Left hindlimb (tissue), 1 donor: ENCODE data around the gene AFG1L.
"Not testable (repeated sequence)": the region's sequence is repeated elsewhere in the genome, so short reads cannot be mapped to it uniquely, and the experiment has no call there.

Experiments
- DNase-seq: peaks from one replicate; pipeline ENCODE4 v3.0.0-alpha.2; 2018

Gene AFG1L

DNA sequence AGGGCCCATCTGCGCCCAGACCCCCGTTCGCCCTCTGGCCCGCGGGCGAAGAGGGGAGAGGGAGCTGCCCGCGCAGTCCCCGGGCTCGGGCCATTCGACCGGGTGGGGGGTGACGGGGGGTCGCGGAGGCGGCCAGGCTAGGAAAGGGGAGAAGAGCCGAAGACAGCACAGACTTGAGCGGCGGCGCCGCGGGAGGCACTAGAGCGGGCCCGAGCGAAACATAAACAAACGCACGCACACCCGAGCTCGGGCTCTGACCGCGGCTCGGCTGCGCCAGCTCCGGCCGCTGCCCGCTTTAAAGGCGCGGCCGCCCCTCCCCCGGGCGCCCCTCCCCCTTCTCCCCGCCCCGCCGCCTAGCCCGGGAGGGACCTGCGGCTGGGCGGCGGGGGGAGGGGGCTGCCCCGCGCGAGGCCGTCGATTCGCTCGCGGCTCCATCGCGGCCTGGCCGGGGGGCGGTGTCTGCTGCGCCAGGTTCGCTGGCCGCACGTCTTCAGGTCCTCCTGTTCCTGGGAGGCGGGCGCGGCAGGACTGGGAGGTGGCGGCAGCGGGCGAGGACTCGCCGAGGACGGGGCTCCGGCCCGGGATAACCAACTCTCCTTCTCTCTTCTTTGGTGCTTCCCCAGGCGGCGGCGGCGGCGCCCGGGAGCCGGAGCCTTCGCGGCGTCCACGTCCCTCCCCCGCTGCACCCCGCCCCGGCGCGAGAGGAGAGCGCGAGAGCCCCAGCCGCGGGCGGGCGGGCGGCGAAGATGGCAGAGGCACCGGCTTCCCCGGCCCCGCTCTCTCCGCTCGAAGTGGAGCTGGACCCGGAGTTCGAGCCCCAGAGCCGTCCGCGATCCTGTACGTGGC lies 265.8 kb downstream of the AFG1L start, which contains the start of gene FOXO3:
Gene FOXO3, plus strand, starts transcription at position 455 of the 846 bp plus-strand sequence. Its CDS starts 292 bp downstream, at position 747.
- DNase-seq: peak; percentile 92

DNA sequence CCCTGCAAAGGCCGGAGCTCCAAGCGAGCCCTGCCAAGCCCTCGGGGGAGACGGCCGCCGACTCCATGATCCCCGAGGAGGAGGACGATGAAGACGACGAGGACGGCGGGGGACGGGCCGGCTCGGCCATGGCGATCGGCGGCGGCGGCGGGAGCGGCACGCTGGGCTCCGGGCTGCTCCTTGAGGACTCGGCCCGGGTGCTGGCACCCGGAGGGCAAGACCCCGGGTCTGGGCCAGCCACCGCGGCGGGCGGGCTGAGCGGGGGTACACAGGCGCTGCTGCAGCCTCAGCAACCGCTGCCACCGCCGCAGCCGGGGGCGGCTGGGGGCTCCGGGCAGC lies 266.4 kb downstream of the AFG1L start:
- DNase-seq: not testable (repeated sequence)

DNA sequence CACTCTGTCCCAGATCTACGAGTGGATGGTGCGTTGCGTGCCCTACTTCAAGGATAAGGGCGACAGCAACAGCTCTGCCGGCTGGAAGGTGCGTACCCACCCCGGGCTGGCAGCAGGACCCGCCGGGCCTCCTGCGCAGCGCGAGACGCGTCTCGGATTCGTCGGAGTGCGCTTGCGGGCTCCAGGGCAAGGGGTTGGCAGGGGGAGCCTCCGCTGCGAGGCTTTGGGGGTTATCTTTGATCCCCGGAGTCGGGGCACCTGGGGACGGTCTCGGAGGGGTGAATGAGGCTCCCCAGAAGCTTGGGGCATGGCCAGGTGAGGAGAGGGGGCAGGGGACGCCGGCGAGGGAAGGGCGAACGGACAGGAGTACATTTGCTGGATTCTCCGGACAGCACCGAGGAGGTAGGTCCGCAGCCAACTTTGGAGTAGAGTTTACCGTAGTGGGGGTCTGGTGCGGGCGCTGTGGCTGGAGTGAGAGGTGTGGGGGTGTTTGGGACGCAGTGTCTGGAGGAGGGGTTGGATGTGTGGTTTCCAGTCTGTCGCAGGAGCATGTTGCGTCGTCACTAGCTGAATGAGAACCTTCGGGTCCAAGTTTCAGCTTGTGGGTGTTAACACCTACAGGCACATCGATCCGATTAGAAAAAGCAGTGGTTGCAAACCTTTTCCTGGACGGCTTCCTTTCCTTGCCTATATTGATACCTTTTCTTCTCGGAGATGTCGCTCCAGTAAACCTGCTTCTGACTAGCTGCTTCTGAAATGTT lies 267.1 kb downstream of the AFG1L start:
- peak; percentile 51 for DNase-seq

DNA sequence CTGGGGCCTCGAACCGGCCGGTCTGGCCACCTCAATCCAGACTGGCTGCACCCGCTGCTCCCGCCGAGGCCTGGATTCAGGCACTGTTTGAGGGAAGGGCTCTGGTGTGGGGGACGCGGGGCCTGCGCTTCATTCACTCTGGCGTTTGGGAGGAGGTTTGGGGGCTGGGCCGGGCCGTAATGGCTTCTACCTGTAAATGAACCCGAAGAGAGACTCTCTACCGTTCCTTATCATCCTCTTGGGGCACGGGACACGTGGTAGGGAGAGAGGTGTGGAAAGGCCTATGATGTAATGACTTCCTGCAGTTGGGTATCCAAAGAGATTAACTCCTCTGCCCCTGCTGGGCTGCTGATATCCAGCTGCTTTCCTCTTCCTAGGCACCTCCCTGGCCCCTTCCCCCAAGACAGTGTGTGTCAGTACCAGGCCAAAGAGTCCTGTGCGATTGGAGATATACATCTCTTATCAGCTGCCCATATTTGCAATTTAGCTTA lies 267.7 kb downstream of the AFG1L start:
- no peak for DNase-seq

DNA sequence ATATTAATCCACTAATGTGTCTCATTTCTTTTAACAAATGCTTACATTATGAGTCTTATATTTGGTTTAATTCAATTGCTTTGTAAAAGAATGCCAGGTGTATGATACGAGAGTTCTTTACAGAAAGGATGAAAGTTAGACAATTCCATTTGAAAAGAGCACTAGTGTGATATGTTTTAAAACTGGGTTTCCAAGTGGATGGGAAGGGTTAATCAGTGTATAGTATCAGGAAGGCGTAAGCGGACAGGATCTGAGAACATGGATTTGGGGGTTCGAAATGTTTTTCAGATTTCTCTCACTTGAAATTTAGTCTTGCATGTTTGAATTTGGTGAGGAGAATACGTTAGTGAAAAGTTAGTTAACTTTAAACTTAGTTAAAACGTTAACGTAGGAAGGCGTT lies 268.4 kb downstream of the AFG1L start:
- DNase-seq: no peak

DNA sequence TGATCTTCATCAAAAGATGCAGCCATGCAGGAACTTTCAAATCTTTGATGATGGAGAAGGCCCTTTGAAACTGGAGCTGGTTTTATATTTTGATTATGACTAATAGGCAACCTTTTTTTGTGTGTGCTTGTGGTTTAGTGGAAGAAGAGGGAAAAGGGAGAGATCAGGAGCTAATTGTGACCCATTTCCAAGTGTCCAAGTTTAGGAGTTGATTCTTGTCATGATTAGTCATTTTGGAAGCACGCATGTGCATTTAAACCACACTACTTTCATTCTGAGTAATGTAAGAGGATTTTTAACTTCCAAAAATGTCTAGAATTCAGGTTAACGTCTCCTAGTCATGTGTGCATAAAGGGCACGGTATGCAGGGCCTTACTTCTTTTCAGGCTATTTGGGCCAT lies 269.3 kb downstream of the AFG1L start:
- DNase-seq: no peak

DNA sequence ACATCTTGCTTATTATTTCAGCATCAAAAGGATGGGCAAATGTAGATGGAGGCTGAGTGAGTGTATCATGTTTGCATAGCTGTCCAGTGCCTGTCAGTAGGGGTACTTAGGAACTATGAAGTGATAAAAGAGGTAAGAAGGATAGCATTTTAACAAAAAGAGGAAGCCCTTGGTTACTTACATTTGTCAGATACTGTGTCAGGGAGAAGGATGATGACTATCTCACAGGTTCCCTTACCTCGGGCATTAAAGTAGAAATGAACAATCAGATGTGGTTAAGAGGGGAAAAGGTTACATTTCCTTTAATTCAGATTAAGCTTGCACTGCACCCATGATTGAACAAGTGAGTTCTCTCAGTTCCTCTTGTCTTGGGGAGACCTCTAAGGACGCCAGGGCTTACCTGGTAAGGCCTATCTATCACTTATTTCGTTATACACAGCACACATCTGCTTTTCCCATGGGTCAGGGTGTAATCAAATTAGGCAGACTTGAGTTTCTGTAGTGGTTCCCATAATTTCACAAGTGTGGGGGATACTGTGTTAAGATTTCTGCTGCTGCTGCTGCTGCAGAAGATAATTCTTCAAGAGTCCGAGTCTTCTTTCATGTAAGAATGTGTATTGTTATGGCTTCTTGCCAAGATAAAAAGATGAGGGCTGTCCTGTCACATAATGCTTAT lies 270.4 kb downstream of the AFG1L start:
- DNase-seq: no peak

DNA sequence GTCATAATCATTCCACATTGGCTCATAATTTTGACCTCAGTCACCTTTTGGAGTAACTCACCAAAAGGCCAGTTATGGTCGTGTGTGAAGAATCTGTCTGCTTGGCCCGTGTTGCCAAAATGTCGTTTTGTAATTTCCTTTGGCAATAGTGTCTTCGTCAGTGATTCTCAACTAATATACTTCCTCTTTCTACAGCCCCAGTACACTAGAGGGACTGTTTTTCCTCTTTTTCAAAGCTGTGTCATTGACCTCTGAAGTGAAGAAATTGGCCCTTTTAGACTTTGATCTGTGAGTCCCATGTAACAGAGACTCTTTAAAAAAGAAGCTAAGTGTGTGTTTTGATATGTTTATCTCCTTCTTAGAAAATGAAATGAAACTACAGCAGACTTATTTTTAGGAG lies 271.0 kb downstream of the AFG1L start:
- DNase-seq: no peak

DNA sequence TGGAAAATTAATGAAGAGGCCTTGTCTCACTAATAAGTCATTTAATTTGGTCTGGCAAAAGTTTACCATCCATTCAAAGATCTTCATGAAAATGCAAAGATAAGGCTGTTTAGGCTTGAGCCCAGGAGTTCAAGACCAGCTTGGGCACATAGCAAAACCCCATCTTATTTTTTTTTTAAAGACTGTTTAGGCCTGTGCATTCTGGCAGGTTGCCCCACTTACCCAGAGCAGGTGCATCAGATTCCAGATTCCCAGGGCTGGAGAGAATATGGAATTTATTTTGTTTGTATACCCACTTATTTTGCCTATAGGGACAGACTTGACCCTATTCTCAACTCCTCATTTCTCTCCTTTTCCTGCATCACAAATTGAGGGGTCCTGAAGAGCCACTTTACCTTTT lies 271.6 kb downstream of the AFG1L start:
- no peak for DNase-seq

DNA sequence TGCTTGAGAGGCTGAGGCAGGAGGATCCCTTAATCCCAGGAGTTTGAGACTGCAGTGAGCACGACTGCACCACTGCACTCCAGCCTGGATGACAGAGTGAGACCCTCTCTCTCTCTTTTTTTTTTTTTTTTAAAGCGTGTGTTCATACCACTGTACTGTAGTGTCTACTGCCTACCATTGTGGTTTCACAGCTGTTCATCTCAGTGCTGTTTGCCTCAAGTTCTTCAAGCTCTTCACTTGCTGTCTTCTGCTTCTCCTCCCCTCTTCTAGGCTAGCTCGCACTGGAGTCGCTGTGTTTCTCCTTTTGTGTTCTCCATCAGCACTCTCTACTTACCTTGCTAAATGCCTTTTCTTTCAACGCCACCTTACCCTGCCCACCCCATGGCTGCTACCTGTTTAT lies 273.2 kb downstream of the AFG1L start:
- DNase-seq: no peak

DNA sequence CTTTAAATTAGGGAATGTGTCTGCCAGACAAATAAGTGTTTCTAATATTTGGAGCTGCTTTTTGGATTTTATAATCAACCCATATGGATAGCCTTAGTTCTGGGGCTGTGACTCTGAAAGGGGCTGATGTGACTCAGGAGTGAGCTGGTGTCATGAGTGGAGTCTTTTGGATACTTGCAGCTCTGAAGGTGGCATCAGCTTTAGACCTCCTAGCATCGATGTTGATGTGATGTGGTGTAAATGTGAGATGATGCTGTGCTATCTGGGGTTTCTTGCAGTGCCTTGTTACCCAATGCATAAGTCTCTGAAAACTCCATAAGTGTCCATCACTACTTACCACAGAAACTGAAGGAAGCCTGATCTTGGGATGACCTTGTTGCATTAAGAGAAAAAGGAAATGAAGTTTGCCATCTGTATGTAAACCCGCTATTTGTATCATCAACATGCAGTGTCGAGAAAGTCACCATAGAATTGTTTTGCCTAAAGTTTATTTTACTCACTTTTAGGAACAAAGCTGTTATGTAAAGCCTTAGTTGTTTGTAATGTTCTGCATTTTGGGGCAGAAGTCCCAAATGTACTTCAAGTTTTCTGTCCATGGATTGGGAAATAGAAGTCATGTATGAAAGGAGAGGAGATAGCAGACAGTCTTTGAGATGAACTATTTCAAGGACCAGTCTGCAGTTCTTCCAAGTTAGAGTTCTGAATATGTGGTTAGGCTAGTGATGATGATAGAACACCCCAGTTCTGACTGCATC lies 273.9 kb downstream of the AFG1L start:
- DNase-seq: no peak

DNA sequence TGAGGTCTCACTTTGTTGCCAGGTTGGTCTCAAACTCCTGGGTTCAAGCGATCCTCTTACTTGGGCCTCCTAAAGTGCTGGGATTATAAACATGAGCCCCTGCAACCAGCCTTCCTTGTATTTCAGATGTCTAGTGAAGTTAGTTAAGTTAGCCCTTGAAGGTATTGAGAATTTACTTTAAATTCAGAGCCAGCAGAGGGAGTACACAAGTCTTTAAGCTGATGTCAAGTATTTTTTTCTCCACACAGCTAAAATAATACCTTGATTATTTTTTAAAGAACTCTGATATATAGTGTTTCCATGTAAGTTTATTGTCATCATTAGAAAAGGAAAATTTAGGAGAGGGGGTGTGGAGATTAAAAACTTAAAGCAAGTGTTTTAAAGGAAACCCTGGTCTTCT lies 275.7 kb downstream of the AFG1L start:
- no peak for DNase-seq

DNA sequence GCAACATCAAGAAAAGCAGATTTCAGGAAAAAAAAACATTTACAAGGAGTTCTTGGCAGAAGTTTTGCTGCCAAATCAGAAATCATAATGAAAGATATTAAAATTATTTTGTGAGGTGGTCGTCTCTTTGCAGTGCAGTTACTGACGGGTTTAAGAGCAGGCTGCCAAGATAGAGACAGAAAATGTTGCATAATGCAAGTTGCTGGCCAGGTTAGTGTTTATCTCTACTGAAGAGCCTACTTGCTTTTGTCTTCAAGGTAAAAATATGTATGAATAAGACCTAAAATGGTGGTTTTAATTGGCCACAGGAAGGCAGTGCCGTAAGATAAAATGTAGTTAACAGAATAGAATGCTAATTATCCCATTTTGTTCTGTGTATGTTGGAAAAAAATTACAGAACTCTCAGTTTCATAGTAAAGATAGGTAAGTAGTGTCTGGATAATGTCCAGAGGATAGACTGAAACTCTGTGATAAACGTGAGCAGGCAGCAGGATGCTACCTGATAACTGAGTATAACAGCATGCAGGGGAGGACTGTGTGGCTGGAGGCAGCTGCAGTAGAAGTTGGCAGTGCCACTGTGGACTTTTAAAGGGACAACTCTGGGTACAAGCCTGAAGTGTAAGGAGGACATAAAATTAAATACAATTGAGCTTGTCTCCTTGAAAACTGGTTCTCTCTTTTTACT lies 279.7 kb downstream of the AFG1L start:
- DNase-seq: no peak
